Forelimb muscle (tissue), 1 donor: ENCODE data around the gene RIMS3. TPM values are rescaled to one million over a fixed set of nuclear protein-coding genes. Genes with fewer than 3 reads are reported as not detected.
"Not testable (repeated sequence)": the region's sequence is repeated elsewhere in the genome, so short reads cannot be mapped to it uniquely, and the experiment has no call there.

ENCODE experiments used
- DNase-seq: peaks from one replicate; pipeline ENCODE4 v3.0.0-alpha.2; 2013; ENCODE audit warnings: low read depth
- polyA plus RNA-seq: library from polyadenylated mRNA; unstranded; fragments of 120-200 nt; gene quantifications from one replicate; pipeline ENCODE4 v1.2.1, GENCODE V29; 2013; ENCODE audit not compliant: insufficient read length

The RIMS3 gene
- polyA plus RNA-seq, 1 donor, result 0.57 TPM

GRCh38 chr1:40593449-40594186 is 71.9 kb downstream of the RIMS3 start:
- no peak for DNase-seq

DNA sequence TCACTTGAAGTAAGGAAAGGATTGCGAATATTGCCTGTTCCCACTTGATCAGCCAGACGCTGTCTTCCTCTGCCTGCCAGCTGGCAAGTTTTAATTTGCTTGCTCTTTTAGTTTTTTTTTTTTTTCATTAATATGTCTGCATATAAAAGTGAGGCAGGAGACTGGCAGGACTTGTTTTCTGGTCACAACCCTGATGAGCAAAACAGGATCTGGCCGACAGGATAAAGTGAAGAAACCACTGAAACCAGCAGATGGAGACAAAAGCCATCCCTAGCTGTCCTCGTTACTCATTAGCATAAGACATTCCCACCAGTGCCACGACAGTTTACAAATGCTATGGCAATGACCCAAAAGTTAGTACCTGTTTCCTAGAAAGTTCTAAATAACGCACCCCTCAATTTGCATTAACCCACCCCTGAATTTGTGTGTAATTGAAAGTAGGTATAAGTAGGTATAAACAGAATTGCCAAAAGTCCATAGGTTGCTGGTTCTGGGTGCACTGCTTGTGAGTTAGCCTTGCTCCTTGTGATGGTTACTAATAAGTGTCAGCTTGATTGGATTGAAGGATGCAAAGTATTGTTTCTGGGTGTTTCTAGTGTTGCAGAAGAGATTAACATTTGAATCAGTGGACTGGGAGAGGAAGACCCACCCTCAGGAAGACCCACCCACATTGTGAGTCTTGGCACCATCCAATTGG is 73.2 kb downstream of the RIMS3 start:
- no peak for DNase-seq

DNA sequence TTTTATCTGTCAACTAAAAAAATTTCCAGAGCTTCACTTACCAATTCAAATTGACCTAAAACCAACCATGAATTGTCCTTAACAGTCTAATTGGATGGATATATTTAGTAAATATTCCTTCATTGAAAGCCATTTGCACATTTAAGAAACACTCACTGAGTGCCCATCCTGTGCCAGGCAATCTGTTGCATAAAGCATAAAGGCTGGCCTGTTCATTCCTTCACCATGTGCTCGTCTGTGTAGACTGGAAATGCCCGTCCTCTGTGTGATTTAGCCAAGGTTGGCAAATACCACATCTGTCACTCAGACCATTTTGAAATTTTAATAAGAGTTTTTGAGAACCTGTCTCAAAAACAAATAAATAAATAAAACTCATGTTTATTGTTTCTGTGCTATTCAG is 76.9 kb downstream of the RIMS3 start:
- no peak for DNase-seq

DNA sequence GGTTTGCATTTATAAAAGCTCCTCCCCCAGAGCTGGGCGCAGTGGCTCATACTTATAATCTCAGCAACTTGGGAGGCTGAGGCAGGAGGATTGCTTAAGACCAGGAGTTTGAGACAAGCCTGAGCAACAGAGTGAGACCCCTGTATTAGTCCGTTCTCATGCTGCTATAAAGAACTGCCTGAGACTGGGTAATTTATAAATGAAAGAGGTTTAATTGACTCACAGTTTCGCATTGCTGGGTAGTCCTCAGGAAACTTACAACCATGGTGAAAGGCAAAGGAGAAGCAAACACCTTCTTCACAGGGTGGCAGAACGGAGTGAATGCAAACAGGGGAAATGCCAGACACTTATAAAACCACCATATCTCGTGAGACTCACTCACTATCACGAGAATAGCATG is 81.5 kb downstream of the RIMS3 start:
- no peak for DNase-seq

DNA sequence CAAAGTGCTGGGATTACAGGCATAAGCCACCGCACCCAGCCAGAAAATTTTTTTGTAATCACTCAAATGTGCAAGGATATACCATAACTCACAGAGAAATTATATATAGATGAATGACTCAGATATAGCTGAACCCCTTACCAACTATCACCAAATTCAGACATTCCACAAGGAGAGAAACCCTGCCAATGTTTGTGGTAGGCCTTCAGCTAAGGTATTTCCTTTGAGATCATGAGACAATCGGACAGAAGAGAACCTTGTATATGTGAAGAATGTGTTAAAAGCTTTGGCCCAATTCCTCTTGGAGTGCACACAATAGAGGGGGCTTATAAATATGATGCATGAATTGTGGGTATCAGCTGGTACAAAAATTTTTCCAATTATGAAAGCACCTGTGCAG is 83.4 kb downstream of the RIMS3 start:
- DNase-seq, result no peak

DNA sequence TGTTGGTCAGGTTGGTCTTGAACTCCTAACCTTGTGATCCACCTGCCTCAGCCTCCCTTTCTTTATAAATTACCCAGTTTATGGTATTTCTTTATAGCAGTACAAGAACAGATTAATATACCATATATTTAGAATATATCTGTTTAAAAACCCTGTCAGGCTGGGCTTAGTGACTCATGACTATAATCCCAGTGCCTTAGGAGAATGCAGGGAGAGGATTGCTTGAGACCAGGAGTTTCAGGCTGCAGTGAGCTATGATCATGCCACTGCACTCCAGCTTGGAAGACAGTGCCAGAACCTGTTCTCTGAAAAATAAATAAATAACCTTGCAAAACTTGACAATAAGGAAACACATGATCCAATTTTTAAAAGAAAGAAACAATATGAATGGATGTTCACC is 90.1 kb downstream of the RIMS3 start:
- DNase-seq, result no peak

DNA sequence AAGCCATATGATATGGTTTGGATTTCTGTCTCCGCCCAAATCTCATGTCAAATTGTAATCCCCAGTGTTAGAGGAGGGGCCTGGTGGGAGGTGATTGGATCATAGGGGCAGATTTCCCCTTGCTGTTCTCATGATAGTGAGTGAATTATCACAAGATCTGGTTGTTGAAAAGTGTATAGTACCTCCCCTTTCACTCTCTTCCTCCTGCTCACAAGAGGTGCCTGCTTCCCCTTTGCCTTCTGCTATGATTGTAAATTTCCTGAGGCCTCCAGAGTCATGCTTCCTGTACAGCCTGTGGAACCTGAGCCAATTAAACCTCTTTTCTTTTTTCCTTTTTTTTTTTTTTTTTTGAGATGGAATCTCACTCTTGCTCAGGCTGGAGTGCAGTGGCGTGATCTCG is 90.7 kb downstream of the RIMS3 start:
- not testable (repeated sequence) for DNase-seq

Other genes starting within 250 kb of the RIMS3 start
- gene ZFP69B, start 215.2 kb downstream of the RIMS3 start, polyA plus RNA-seq, result 3.1 TPM
- gene ZFP69, start 188.4 kb downstream of the RIMS3 start, polyA plus RNA-seq, result 5.8 TPM
- 8.2 TPM for gene EXO5, start 156.9 kb downstream of the RIMS3 start, polyA plus RNA-seq
- 3.1 TPM for gene ZNF684, start 134.0 kb downstream of the RIMS3 start, polyA plus RNA-seq
- gene NFYC, start 26.0 kb upstream of the RIMS3 start, polyA plus RNA-seq, result 53.4 TPM
- 35.5 TPM for gene KCNQ4, start 118.1 kb upstream of the RIMS3 start, polyA plus RNA-seq
- gene CITED4, start 196.7 kb upstream of the RIMS3 start, polyA plus RNA-seq, result 2.6 TPM